ENCODE results near the gene PAOX. TPM values are rescaled to one million over a fixed set of nuclear protein-coding genes. Genes with fewer than 3 reads are reported as not detected.

PAOX gene
- total and polyA plus RNA-seq, 2 of the 13 experiments (the other 11 are each of a cell fraction or from before 2014, with no cell fraction given), result 0.49 to 0.77 TPM

- DNase-seq (ENCODE audit: low spot score) (no peak), ATAC-seq (no peak), FAIRE-seq (no peak)
- Histone ChIP-seq H3K79me2 (ENCODE audit: insufficient read depth, low read length) (no peaks in the 10 kb centered on the region), H4K20me1 (ENCODE audit: insufficient read depth, low read length) (no peaks in the 10 kb centered on the region), H2AFZ (ENCODE audit: low read length) (no peak overlapping the region), H3K4me3 (replicated peaks in 1 of 3; ENCODE audit: insufficient read depth in 1 of 3, low read depth in 2 of 3, low read length in 3 of 3) (no peak overlapping the region), H3K9me3 (ENCODE audit: low read length) (no peaks in the 10 kb centered on the region), H3K27ac (ENCODE audit: extremely low read length, insufficient read depth, low read length) (no peak overlapping the region), H3K36me3 (replicated peaks in 1 of 2; ENCODE audit: control insufficient read depth in 1 of 2, insufficient read depth in 2 of 2, low read length in 2 of 2) (no peaks in the 10 kb centered on the region), H3K4me1 (ENCODE audit: insufficient read depth, low read length) (peaks cover 21% of the 10 kb centered on the region), H3K27me3 (ENCODE audit: control insufficient read depth in 1 of 2, insufficient read depth in 2 of 2, low read length in 2 of 2) (peaks cover 0 to 3% of the 10 kb centered on the region in 2 experiments; a peak in 2 of 5 replicates), H3K9ac (ENCODE audit: insufficient read depth, low read depth, low read length) (no peak overlapping the region), H3K4me2 (ENCODE audit: low read depth, low read length) (no peak overlapping the region)
- in situ Hi-C loops (cut with HindIII; ENCODE audit: extremely low pct_ligation_motif_present, low pct_unique_long_range_greater_than_20kb), result no loop called here
- intact Hi-C loops (cut with micrococcal nuclease; ENCODE audit: unreplicated experiment), result no loop called here
- no peak for TF ChIP-seq GATAD1 (CRISPR knock-in tag; IDR thresholded peaks at IDR 0.05)
- no peak for TF ChIP-seq ZNF558 (CRISPR knock-in tag; IDR thresholded peaks at IDR 0.05; ENCODE audit: borderline replicate concordance)
- TF ChIP-seq FOSL2 (CRISPR knock-in tag; IDR thresholded peaks at IDR 0.05), result no peak
- no peak for TF ChIP-seq BHLHE40 (IDR thresholded peaks at IDR 0.05; ENCODE audit: low read length)
- no peak for TF ChIP-seq PREB (CRISPR knock-in tag; IDR thresholded peaks at IDR 0.05)
- TF ChIP-seq MIER3 (CRISPR knock-in tag; IDR thresholded peaks at IDR 0.05; ENCODE audit: borderline replicate concordance), result no peak
- no peak for TF ChIP-seq REPIN1 (CRISPR knock-in tag; IDR thresholded peaks at IDR 0.05; ENCODE audit: borderline replicate concordance, low read depth)
- TF ChIP-seq MZF1 (CRISPR knock-in tag; IDR thresholded peaks at IDR 0.05; ENCODE audit: borderline replicate concordance), result no peak
- TF ChIP-seq, protein P1, sequence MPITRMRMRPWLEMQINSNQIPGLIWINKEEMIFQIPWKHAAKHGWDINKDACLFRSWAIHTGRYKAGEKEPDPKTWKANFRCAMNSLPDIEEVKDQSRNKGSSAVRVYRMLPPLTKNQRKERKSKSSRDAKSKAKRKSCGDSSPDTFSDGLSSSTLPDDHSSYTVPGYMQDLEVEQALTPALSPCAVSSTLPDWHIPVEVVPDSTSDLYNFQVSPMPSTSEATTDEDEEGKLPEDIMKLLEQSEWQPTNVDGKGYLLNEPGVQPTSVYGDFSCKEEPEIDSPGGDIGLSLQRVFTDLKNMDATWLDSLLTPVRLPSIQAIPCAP (CRISPR knock-in tag; IDR thresholded peaks at IDR 0.05; ENCODE audit: low read depth), result no peak
- TF ChIP-seq, protein P2, sequence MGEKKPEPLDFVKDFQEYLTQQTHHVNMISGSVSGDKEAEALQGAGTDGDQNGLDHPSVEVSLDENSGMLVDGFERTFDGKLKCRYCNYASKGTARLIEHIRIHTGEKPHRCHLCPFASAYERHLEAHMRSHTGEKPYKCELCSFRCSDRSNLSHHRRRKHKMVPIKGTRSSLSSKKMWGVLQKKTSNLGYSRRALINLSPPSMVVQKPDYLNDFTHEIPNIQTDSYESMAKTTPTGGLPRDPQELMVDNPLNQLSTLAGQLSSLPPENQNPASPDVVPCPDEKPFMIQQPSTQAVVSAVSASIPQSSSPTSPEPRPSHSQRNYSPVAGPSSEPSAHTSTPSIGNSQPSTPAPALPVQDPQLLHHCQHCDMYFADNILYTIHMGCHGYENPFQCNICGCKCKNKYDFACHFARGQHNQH (CRISPR knock-in tag; IDR thresholded peaks at IDR 0.05), result no peak
- TF ChIP-seq ZFP82 (CRISPR knock-in tag; IDR thresholded peaks at IDR 0.05; ENCODE audit: borderline replicate concordance), result no peak
- no peak for TF ChIP-seq POLR2G (IDR thresholded peaks at IDR 0.05; ENCODE audit: low read depth, low read length)
- TF ChIP-seq ZNF34 (CRISPR knock-in tag; IDR thresholded peaks at IDR 0.05; ENCODE audit: borderline replicate concordance), result no peak
- no peak for TF ChIP-seq ZNF816 (CRISPR knock-in tag; IDR thresholded peaks at IDR 0.05; ENCODE audit: borderline replicate concordance)
- no peak for TF ChIP-seq CBX5 (CRISPR knock-in tag; IDR thresholded peaks at IDR 0.05; ENCODE audit: borderline replicate concordance)
- ChIA-PET CTCF (ENCODE audit: low intra/inter-chr PET ratio, low total read pairs) (no interaction called here), POLR2A (interaction anchor here (0.7 to 4.5 kb wide), 2 partner anchors 14 to 21 kb away, joined by 3 to 21 read pairs; partner anchors contain the start of gene MTG1)
- BruUV-seq (replicated peaks), result no TSS peak
- WGBS (ENCODE audit: low lambda C conversion rate), result 86% methylated on average over 4 of the region's 8 CpGs
Observed at GRCh38 chr10:133381036-133381435, 2.0 kb downstream of the PAOX start.

All from HepG2 (cell line).